Measurements from ENCODE around the gene GNB1L.

Gene GNB1L

GRCh38 chr22:19799322-19800190, 55.1 kb downstream of the GNB1L start:
- no peak overlapping the region for H3K9ac ChIP-seq (ENCODE audit: low read length)
- H3K4me1 ChIP-seq (ENCODE audit: low read length): no peaks in the 10 kb centered on the region
- TF ChIP-seq EZH2phosphoT487 (IDR thresholded peaks at IDR 0.05; ENCODE audit: low read depth): no peak
- H3K79me2 ChIP-seq (ENCODE audit: low read length): no peaks in the 10 kb centered on the region
- H3K36me3 ChIP-seq (replicated peaks; ENCODE audit: low read depth, low read length): no peaks in the 10 kb centered on the region
- no peak overlapping the region for H3K4me3 ChIP-seq (ENCODE audit: low read length)
- no peak overlapping the region for H3K27ac ChIP-seq (ENCODE audit: low read length)
- no peaks in the 10 kb centered on the region for H3K9me3 ChIP-seq (ENCODE audit: insufficient read depth, low read length)
- no peak overlapping the region for H2AFZ ChIP-seq (ENCODE audit: low read depth, low read length)
- H3K4me2 ChIP-seq (ENCODE audit: low read length): no peak overlapping the region
- H4K20me1 ChIP-seq (ENCODE audit: insufficient read depth, low read length): no peaks in the 10 kb centered on the region
- no peaks in the 10 kb centered on the region for H3K27me3 ChIP-seq (ENCODE audit: low read depth, low read length)

- no peak overlapping the region for H3K4me3 ChIP-seq (ENCODE audit: low read length)
- no peaks in the 10 kb centered on the region for H3K9me3 ChIP-seq (ENCODE audit: insufficient read depth, low read length)
- TF ChIP-seq CTCF (IDR thresholded peaks at IDR 0.05; ENCODE audit: low read depth, low read length) (no peak), EZH2phosphoT487 (IDR thresholded peaks at IDR 0.05; ENCODE audit: low read depth) (no peak)
- H3K9ac ChIP-seq (ENCODE audit: low read length): no peak overlapping the region
- H2AFZ ChIP-seq (ENCODE audit: low read depth, low read length): no peak overlapping the region
- no peak overlapping the region for H3K27ac ChIP-seq (ENCODE audit: low read length)
- H3K79me2 ChIP-seq (ENCODE audit: low read length): no peaks in the 10 kb centered on the region
- no peaks in the 10 kb centered on the region for H4K20me1 ChIP-seq (ENCODE audit: insufficient read depth, low read length)
- H3K4me2 ChIP-seq (ENCODE audit: low read length): no peak overlapping the region
- no peaks in the 10 kb centered on the region for H3K27me3 ChIP-seq (ENCODE audit: low read depth, low read length)
- no peaks in the 10 kb centered on the region for H3K36me3 ChIP-seq (replicated peaks; ENCODE audit: low read depth, low read length)
- no peaks in the 10 kb centered on the region for H3K4me1 ChIP-seq (ENCODE audit: low read length)
These were observed 55.8 kb downstream of the GNB1L start for GRCh38 chr22:19798891-19799293.

- no peaks in the 10 kb centered on the region for H3K4me1 ChIP-seq (ENCODE audit: low read length)
- H3K9me3 ChIP-seq (ENCODE audit: insufficient read depth, low read length): no peaks in the 10 kb centered on the region
- H3K79me2 ChIP-seq (ENCODE audit: low read length): no peaks in the 10 kb centered on the region
- no peaks in the 10 kb centered on the region for H4K20me1 ChIP-seq (ENCODE audit: insufficient read depth, low read length)
- no peak overlapping the region for H3K27ac ChIP-seq (ENCODE audit: low read length)
- TF ChIP-seq CTCF (IDR thresholded peaks at IDR 0.05; ENCODE audit: low read depth, low read length) (no peak), EZH2phosphoT487 (IDR thresholded peaks at IDR 0.05; ENCODE audit: low read depth) (no peak)
- H3K4me3 ChIP-seq (ENCODE audit: low read length): no peak overlapping the region
- no peak overlapping the region for H2AFZ ChIP-seq (ENCODE audit: low read depth, low read length)
- H3K4me2 ChIP-seq (ENCODE audit: low read length): no peak overlapping the region
- no peaks in the 10 kb centered on the region for H3K36me3 ChIP-seq (replicated peaks; ENCODE audit: low read depth, low read length)
- no peak overlapping the region for H3K9ac ChIP-seq (ENCODE audit: low read length)
- no peaks in the 10 kb centered on the region for H3K27me3 ChIP-seq (ENCODE audit: low read depth, low read length)
These were observed 56.5 kb downstream of the GNB1L start for GRCh38 chr22:19798003-19798665.

GRCh38 chr22:19797086-19798002, 57.3 kb downstream of the GNB1L start:
- H3K9ac ChIP-seq (ENCODE audit: low read length): no peak overlapping the region
- no peaks in the 10 kb centered on the region for H3K9me3 ChIP-seq (ENCODE audit: insufficient read depth, low read length)
- no peak overlapping the region for H2AFZ ChIP-seq (ENCODE audit: low read depth, low read length)
- H3K79me2 ChIP-seq (ENCODE audit: low read length): no peaks in the 10 kb centered on the region
- no peak overlapping the region for H3K27ac ChIP-seq (ENCODE audit: low read length)
- no peaks in the 10 kb centered on the region for H3K27me3 ChIP-seq (ENCODE audit: low read depth, low read length)
- H3K4me2 ChIP-seq (ENCODE audit: low read length): no peak overlapping the region
- H4K20me1 ChIP-seq (ENCODE audit: insufficient read depth, low read length): no peaks in the 10 kb centered on the region
- TF ChIP-seq CTCF (IDR thresholded peaks at IDR 0.05; ENCODE audit: low read depth, low read length): no peak
- TF ChIP-seq EZH2phosphoT487 (IDR thresholded peaks at IDR 0.05; ENCODE audit: low read depth): no peak
- no peak overlapping the region for H3K4me3 ChIP-seq (ENCODE audit: low read length)
- H3K36me3 ChIP-seq (replicated peaks; ENCODE audit: low read depth, low read length): no peaks in the 10 kb centered on the region
- no peaks in the 10 kb centered on the region for H3K4me1 ChIP-seq (ENCODE audit: low read length)
